ENCODE measurements around the gene SHC3.

The SHC3 gene

GRCh38 chr9:89194421-89195130, 16.0 kb upstream of the SHC3 start:
- Mint-ChIP-seq H3K27ac (no peak overlapping the region), H3K4me1 (no peaks in the 10 kb centered on the region), H3K36me3 (no peaks in the 10 kb centered on the region), H3K4me3 (no peak overlapping the region), H3K27me3 (peaks cover 5% of the 10 kb centered on the region), H3K9me3 (peaks cover 28% of the 10 kb centered on the region)

GRCh38 chr9:89191004-89191403, 12.4 kb upstream of the SHC3 start:
- Mint-ChIP-seq H3K4me1 (no peaks in the 10 kb centered on the region), H3K9me3 (peaks cover 24% of the 10 kb centered on the region), H3K27ac (no peak overlapping the region)

GRCh38 chr9:89189215-89189614, 10.6 kb upstream of the SHC3 start:
- Mint-ChIP-seq H3K27me3 (peaks cover 12% of the 10 kb centered on the region), H3K4me3 (no peak overlapping the region), H3K36me3 (no peaks in the 10 kb centered on the region), H3K4me1 (no peaks in the 10 kb centered on the region), H3K9me3 (peaks cover 21% of the 10 kb centered on the region), H3K27ac (no peak overlapping the region)

More at GRCh38 chr9:89191004-89191403, 12.4 kb upstream of the SHC3 start:
- H3K36me3 Mint-ChIP-seq = no peaks in the 10 kb centered on the region
- no peak overlapping the region for H3K4me3 Mint-ChIP-seq
- peaks cover 5% of the 10 kb centered on the region for H3K27me3 Mint-ChIP-seq

- Mint-ChIP-seq H3K9me3 (peaks cover 12% of the 10 kb centered on the region), H3K4me1 (no peaks in the 10 kb centered on the region), H3K27me3 (peaks cover 12% of the 10 kb centered on the region), H3K27ac (no peak overlapping the region), H3K36me3 (no peaks in the 10 kb centered on the region), H3K4me3 (no peak overlapping the region)
Measured at GRCh38 chr9:89187950-89188349, 9.3 kb upstream of the SHC3 start.

GRCh38 chr9:89187541-89187940, 8.9 kb upstream of the SHC3 start:
- Mint-ChIP-seq H3K4me1 (no peaks in the 10 kb centered on the region), H3K4me3 (no peak overlapping the region), H3K27me3 (peaks cover 12% of the 10 kb centered on the region), H3K9me3 (peaks cover 8% of the 10 kb centered on the region), H3K27ac (no peak overlapping the region), H3K36me3 (no peaks in the 10 kb centered on the region)

- H3K4me3 Mint-ChIP-seq = no peak overlapping the region
- peaks cover 5% of the 10 kb centered on the region for H3K9me3 Mint-ChIP-seq
- H3K4me1 Mint-ChIP-seq = no peaks in the 10 kb centered on the region
- peaks cover 12% of the 10 kb centered on the region for H3K27me3 Mint-ChIP-seq
- H3K27ac Mint-ChIP-seq = no peak overlapping the region
- H3K36me3 Mint-ChIP-seq = no peaks in the 10 kb centered on the region
Measured at GRCh38 chr9:89186960-89187359, 8.3 kb upstream of the SHC3 start.

GRCh38 chr9:89185980-89186379, 7.4 kb upstream of the SHC3 start:
- no peak overlapping the region for H3K27ac Mint-ChIP-seq
- H3K9me3 Mint-ChIP-seq = no peaks in the 10 kb centered on the region
- H3K4me1 Mint-ChIP-seq = no peaks in the 10 kb centered on the region
- H3K36me3 Mint-ChIP-seq = no peaks in the 10 kb centered on the region
- H3K4me3 Mint-ChIP-seq = no peak overlapping the region
- peaks cover 11% of the 10 kb centered on the region for H3K27me3 Mint-ChIP-seq

GRCh38 chr9:89183146-89183545, 4.5 kb upstream of the SHC3 start:
- Mint-ChIP-seq H3K36me3 (no peaks in the 10 kb centered on the region), H3K4me3 (no peak overlapping the region), H3K27ac (no peak overlapping the region), H3K4me1 (peaks cover 21% of the 10 kb centered on the region), H3K9me3 (no peaks in the 10 kb centered on the region), H3K27me3 (peaks cover 25% of the 10 kb centered on the region)

- H3K27ac Mint-ChIP-seq = no peak overlapping the region
- H3K4me1 Mint-ChIP-seq = peaks cover 21% of the 10 kb centered on the region
- H3K4me3 Mint-ChIP-seq = no peak overlapping the region
- H3K27me3 Mint-ChIP-seq = peaks cover 25% of the 10 kb centered on the region
- no peaks in the 10 kb centered on the region for H3K9me3 Mint-ChIP-seq
- no peaks in the 10 kb centered on the region for H3K36me3 Mint-ChIP-seq
Measured at GRCh38 chr9:89182369-89182768, 3.8 kb upstream of the SHC3 start.

- no peaks in the 10 kb centered on the region for H3K36me3 Mint-ChIP-seq
- H3K4me1 Mint-ChIP-seq = peaks cover 25% of the 10 kb centered on the region
- no peaks in the 10 kb centered on the region for H3K9me3 Mint-ChIP-seq
- no peak overlapping the region for H3K27ac Mint-ChIP-seq
- H3K4me3 Mint-ChIP-seq = peak overlapping the region; percentile 54
- H3K27me3 Mint-ChIP-seq = peaks cover 38% of the 10 kb centered on the region
Measured at GRCh38 chr9:89179895-89180734, 1.5 kb upstream of the SHC3 start.

- Mint-ChIP-seq H3K4me3 (peak overlapping the region; percentile 54), H3K27me3 (peaks cover 39% of the 10 kb centered on the region), H3K4me1 (peaks cover 25% of the 10 kb centered on the region), H3K27ac (no peak overlapping the region), H3K36me3 (no peaks in the 10 kb centered on the region), H3K9me3 (no peaks in the 10 kb centered on the region)
Measured at GRCh38 chr9:89179540-89179894, 899 bp upstream of the SHC3 start.

GRCh38 chr9:89178830-89179539, 367 bp upstream of the SHC3 start:
- H3K9me3 Mint-ChIP-seq = no peaks in the 10 kb centered on the region
- H3K36me3 Mint-ChIP-seq = no peaks in the 10 kb centered on the region
- H3K27ac Mint-ChIP-seq = no peak overlapping the region
- peaks cover 36% of the 10 kb centered on the region for H3K27me3 Mint-ChIP-seq
- H3K4me1 Mint-ChIP-seq = peaks cover 25% of the 10 kb centered on the region
- peak overlapping the region; percentile 40 for H3K4me3 Mint-ChIP-seq

GRCh38 chr9:89177012-89177943, 1.3 kb downstream of the SHC3 start:
- Mint-ChIP-seq H3K36me3 (no peaks in the 10 kb centered on the region), H3K4me3 (no peak overlapping the region), H3K9me3 (no peaks in the 10 kb centered on the region), H3K4me1 (peaks cover 25% of the 10 kb centered on the region), H3K27me3 (peaks cover 36% of the 10 kb centered on the region), H3K27ac (no peak overlapping the region)

- H3K36me3 Mint-ChIP-seq = no peaks in the 10 kb centered on the region
- H3K27me3 Mint-ChIP-seq = peaks cover 34% of the 10 kb centered on the region
- no peaks in the 10 kb centered on the region for H3K9me3 Mint-ChIP-seq
- H3K27ac Mint-ChIP-seq = no peak overlapping the region
- H3K4me1 Mint-ChIP-seq = peaks cover 25% of the 10 kb centered on the region
- no peak overlapping the region for H3K4me3 Mint-ChIP-seq
Measured at GRCh38 chr9:89175828-89176261, 2.8 kb downstream of the SHC3 start.

GRCh38 chr9:89174291-89174690, 4.3 kb downstream of the SHC3 start:
- Mint-ChIP-seq H3K36me3 (no peaks in the 10 kb centered on the region), H3K27me3 (peaks cover 27% of the 10 kb centered on the region), H3K4me3 (no peak overlapping the region), H3K4me1 (peaks cover 12% of the 10 kb centered on the region), H3K9me3 (no peaks in the 10 kb centered on the region), H3K27ac (no peak overlapping the region)

All from activated naive CD4-positive, alpha-beta T cell treated with anti-CD3 and anti-CD28 coated beads, Interleukin-2, amount 50 U/mL, for 24 hours (primary cell).